GM12864 (cell line): ENCODE data around the gene IL36B.

ENCODE experiments used
- DNase-seq: peaks from one replicate; pipeline ENCODE4 v3.0.0-alpha.2; 2011; ENCODE audit warnings: low read depth
- H3K4me3 ChIP-seq: 2 replicates; pipeline ENCODE4 v1.5.1; 2011; ENCODE audit warnings: mild to moderate bottlenecking, low read depth, low read length, control low read depth
- TF ChIP-seq, protein P1 (sequence below): IDR thresholded peaks from 2 replicates; pipeline ENCODE4 v1.5.1; 2011; ENCODE audit warnings: low read depth, mild to moderate bottlenecking, moderate library complexity, low read length, control low read depth, inconsistent platforms; ENCODE audit errors: missing control alignments

Gene IL36B

DNA sequence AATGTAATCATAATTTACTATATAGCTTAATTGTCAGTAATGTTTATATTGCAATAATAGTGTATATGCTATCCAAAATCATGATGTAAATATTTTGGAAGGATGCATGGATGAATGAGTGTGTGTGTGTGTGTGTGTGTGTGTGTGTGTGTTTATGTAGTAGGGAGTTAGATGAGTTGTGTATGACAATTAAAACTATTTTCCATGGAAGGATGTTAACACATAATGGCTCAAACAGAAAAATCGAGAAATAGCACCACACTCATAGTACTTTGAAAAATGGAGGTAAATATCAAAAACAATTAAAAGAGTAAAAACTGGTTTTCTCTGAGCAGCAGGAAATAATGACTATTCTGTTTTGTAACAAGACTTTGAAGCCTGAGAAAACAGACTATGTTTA is 55.5 kb downstream of the IL36B start:
- DNase-seq = no peak
- no peak overlapping the region for H3K4me3 ChIP-seq
- TF ChIP-seq, protein P1, sequence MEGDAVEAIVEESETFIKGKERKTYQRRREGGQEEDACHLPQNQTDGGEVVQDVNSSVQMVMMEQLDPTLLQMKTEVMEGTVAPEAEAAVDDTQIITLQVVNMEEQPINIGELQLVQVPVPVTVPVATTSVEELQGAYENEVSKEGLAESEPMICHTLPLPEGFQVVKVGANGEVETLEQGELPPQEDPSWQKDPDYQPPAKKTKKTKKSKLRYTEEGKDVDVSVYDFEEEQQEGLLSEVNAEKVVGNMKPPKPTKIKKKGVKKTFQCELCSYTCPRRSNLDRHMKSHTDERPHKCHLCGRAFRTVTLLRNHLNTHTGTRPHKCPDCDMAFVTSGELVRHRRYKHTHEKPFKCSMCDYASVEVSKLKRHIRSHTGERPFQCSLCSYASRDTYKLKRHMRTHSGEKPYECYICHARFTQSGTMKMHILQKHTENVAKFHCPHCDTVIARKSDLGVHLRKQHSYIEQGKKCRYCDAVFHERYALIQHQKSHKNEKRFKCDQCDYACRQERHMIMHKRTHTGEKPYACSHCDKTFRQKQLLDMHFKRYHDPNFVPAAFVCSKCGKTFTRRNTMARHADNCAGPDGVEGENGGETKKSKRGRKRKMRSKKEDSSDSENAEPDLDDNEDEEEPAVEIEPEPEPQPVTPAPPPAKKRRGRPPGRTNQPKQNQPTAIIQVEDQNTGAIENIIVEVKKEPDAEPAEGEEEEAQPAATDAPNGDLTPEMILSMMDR = no peak

DNA sequence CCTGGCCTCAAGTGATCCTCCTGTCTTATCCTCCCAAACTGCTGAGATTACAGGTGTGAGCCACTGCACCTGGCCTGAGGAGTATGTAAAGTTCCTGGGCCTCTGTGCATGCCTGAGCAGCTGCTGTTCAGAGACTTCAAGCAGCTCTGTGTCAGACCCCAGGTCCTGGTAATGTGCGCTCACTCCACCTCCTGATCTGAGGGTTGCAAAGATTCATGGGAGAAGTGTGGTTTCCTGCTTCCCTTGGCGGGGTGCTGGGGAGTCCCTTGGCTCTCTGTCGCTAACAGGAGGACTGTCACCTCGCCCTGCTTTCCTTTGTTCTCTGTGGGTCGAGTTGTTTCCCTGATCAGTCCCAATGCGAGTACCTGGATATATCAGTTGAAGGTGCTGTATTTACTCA is 56.0 kb downstream of the IL36B start:
- H3K4me3 ChIP-seq = no peak overlapping the region
- TF ChIP-seq, protein P1 = no peak
- no peak for DNase-seq

DNA sequence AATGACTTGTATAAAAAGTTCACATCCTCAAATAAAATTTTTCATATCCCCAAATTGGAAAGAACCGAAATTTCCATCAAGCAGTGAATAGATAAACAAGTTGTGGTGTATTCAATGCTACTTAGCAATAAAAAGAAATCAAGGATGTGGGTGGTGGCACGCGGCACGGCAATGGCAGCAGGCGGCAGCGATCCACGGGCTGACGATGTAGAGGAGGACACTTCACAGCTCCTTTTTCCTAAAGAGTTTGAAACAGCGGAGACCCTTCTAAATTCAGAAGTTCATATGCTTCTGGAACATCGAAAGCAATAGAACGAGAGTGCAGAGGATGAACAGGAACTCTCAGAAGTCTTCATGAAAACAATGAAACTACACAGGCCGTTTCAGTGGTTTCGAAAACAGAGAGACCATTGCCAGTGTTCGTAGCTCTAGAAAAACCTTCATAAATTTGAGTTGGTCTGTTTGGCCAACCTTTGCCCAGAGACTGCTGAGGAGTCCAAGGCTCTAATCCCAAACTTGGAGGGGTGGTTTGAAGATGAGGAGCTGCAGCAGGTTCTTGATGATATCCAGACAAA is 57.2 kb downstream of the IL36B start:
- DNase-seq = no peak
- TF ChIP-seq, protein P1 = no peak
- no peak overlapping the region for H3K4me3 ChIP-seq

DNA sequence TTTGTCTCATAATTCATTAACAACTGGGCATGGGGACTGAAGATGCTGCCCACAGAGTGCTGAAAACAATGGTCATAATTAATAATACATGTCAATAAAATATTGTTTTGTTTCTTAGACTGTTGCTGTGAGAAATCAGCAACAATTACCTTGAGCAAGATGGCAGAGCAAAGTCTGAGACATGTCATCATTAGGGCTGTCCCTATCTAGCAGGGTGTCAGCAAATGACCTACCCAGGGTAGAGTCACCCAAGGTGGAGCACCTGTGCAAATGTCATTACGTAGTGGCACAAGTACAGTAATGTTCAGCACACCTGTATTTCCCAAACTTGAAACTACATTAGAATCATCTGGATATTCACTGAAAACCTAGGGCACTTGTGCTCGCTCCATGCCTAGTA is 58.0 kb downstream of the IL36B start:
- no peak overlapping the region for H3K4me3 ChIP-seq

DNA sequence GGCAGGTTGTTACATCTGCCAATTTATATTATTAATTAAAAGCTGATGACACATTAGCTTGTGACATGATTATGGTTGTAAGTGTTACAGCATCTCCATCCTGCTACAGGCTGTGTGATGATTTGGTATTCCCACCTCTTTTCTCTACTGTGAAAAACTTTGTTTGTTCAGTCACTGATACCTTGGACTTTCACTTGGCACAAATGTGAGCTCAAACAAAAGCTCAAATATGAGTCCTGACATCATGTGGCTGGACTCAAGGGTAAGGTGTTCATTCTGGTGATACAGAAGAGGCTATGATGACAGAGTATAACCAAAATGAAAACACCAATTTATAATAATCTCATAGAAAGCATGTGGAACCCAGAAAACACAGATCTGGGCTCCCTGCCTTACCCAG is 58.8 kb downstream of the IL36B start:
- TF ChIP-seq, protein P1 = no peak
- no peak overlapping the region for H3K4me3 ChIP-seq
- no peak for DNase-seq

More for the DNA sequence above, 58.0 kb downstream of the IL36B start:
- TF ChIP-seq, protein P1 = no peak
- DNase-seq = no peak

DNA sequence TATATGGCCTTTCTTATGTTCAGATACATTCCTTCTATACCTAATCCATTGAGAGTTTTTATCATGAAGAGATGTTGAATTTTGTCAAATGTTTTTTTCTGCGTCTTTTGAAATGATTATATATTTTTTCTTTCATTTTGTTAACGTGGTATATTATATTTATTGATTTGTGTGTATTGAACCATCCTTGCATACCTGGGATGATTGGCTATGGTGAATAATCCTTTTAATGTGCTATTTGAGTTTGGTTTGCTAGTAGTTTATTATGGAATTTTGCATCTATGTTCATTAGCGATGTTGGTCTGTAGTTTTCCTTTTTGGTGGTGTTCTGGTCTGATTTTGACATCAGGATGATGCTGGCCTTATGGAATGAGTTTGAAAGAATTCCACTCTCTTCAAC is 63.1 kb downstream of the IL36B start:
- TF ChIP-seq, protein P1 = no peak
- no peak overlapping the region for H3K4me3 ChIP-seq
- no peak for DNase-seq

DNA sequence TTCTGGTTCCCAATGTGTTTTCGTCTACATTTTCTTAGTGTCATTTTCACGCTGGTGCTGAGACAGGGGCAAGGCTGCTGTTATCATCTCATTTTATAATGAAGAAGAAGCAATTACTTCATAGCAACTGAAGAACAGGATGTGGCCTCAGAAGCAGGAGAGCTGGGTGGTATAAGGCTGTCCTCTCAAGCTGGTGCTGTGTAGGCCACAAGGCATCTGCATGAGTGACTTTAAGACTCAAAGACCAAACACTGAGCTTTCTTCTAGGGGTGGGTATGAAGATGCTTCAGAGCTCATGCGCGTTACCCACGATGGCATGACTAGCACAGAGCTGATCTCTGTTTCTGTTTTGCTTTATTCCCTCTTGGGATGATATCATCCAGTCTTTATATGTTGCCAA is 67.6 kb downstream of the IL36B start:
- no peak for DNase-seq
- H3K4me3 ChIP-seq = no peak overlapping the region
- TF ChIP-seq, protein P1 = no peak
